OCI-LY7 (cell line): ENCODE results near the gene CA12.

Experiments used
- CTCF ChIP-seq: fragments of 200-600 bp; sonication (generic); conservative IDR thresholded peaks from 2 replicates; pipeline ENCODE4 v1.5.1; 2014; ENCODE audit warnings: mild to moderate bottlenecking, antibody characterized with exemption, low read length, moderate library complexity, mixed read lengths
- EZH2phosphoT487 ChIP-seq: fragments of 200-600 bp; sonication (generic); IDR thresholded peaks from 2 replicates; pipeline ENCODE4 v1.6.1; 2018; ENCODE audit warnings: low read depth, borderline replicate concordance, mild to moderate bottlenecking, mixed run types, antibody characterized with exemption, low read length, moderate library complexity, mixed read lengths

GRCh38 chr15:63332367-63333124 is 49.1 kb downstream of the CA12 start:
- TF ChIP-seq CTCF (no peak), EZH2phosphoT487 (no peak)
